ENCODE measurements around the gene RCAN2.

Gene RCAN2

DNA sequence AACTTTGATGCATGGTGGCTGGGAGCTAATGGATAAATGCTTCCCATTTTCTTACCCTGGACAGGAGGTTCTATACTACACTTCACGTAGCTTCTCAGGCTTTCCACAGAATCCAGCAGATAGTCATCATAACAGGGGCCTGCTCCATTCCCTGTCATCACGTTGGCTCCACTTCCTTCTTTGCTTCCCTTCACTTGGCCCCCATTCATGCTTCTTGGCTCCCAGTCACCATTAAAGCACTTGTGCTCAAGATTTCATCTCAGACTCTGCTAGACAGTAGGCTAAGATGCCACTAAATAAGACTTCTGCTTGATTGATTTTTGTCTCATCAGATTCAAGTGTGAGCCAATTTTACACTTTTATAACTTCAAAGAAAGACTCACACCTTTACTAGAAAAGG, 186.0 kb downstream of the RCAN2 start:
- no peaks in the 10 kb centered on the region for H3K4me1 ChIP-seq (ENCODE audit: control insufficient read depth, insufficient read depth, low read length, poor library complexity, severe bottlenecking)

GRCh38 chr6:46302816-46303215, 188.4 kb downstream of the RCAN2 start:
- no peaks in the 10 kb centered on the region for H3K4me1 ChIP-seq (ENCODE audit: control insufficient read depth, insufficient read depth, low read length, poor library complexity, severe bottlenecking)
- H3K36me3 ChIP-seq (ENCODE audit: control insufficient read depth, insufficient read depth, low read length), result no peaks in the 10 kb centered on the region
- no peaks in the 10 kb centered on the region for H3K9me3 ChIP-seq (ENCODE audit: control insufficient read depth, low read length)
- no peaks in the 10 kb centered on the region for H3K27me3 ChIP-seq (replicated peaks; ENCODE audit: control insufficient read depth, insufficient read depth, low read length, poor library complexity, severe bottlenecking)
- no peak overlapping the region for H3K4me3 ChIP-seq (ENCODE audit: insufficient read depth, low read depth, low read length, poor library complexity, severe bottlenecking)
- DNase-seq, result no peak
- H3K27ac ChIP-seq (ENCODE audit: insufficient read depth, low read length, poor library complexity, severe bottlenecking), result no peak overlapping the region

More for the DNA sequence above, 186.0 kb downstream of the RCAN2 start:
- H3K36me3 ChIP-seq (ENCODE audit: control insufficient read depth, insufficient read depth, low read length), result no peaks in the 10 kb centered on the region
- no peaks in the 10 kb centered on the region for H3K27me3 ChIP-seq (replicated peaks; ENCODE audit: control insufficient read depth, insufficient read depth, low read length, poor library complexity, severe bottlenecking)
- H3K9me3 ChIP-seq (ENCODE audit: control insufficient read depth, low read length), result no peaks in the 10 kb centered on the region
- no peak overlapping the region for H3K4me3 ChIP-seq (ENCODE audit: insufficient read depth, low read depth, low read length, poor library complexity, severe bottlenecking)
- H3K27ac ChIP-seq (ENCODE audit: insufficient read depth, low read length, poor library complexity, severe bottlenecking), result no peak overlapping the region
- no peak for DNase-seq

DNA sequence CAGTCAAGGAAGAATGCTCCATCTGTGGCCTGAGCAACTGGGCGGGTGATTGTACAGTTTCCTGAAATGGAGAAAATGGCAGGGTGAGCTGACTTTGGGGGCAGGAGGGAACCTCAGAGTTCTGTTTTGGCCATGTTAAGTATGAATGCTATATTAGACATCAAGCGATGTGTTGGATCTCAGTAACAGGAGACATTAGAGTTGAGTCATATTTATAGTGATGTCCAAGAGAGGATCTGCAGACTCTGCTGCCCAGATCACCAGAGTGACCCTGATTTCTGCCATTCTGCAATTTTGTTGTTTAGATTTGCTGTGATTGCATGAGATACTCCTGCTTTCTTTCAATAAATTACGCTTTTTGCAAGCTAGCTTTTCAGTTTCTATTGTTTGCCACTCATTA, 189.1 kb downstream of the RCAN2 start:
- no peaks in the 10 kb centered on the region for H3K4me1 ChIP-seq (ENCODE audit: control insufficient read depth, insufficient read depth, low read length, poor library complexity, severe bottlenecking)
- no peak for DNase-seq
- no peak overlapping the region for H3K4me3 ChIP-seq (ENCODE audit: insufficient read depth, low read depth, low read length, poor library complexity, severe bottlenecking)
- no peak overlapping the region for H3K27ac ChIP-seq (ENCODE audit: insufficient read depth, low read length, poor library complexity, severe bottlenecking)
- no peaks in the 10 kb centered on the region for H3K9me3 ChIP-seq (ENCODE audit: control insufficient read depth, low read length)
- H3K36me3 ChIP-seq (ENCODE audit: control insufficient read depth, insufficient read depth, low read length), result no peaks in the 10 kb centered on the region
- H3K27me3 ChIP-seq (replicated peaks; ENCODE audit: control insufficient read depth, insufficient read depth, low read length, poor library complexity, severe bottlenecking), result no peaks in the 10 kb centered on the region

GRCh38 chr6:46299253-46299652, 192.0 kb downstream of the RCAN2 start:
- Histone ChIP-seq H3K4me3 (ENCODE audit: insufficient read depth, low read depth, low read length, poor library complexity, severe bottlenecking) (no peak overlapping the region), H3K27me3 (replicated peaks; ENCODE audit: control insufficient read depth, insufficient read depth, low read length, poor library complexity, severe bottlenecking) (no peaks in the 10 kb centered on the region), H3K27ac (ENCODE audit: insufficient read depth, low read length, poor library complexity, severe bottlenecking) (no peak overlapping the region), H3K36me3 (ENCODE audit: control insufficient read depth, insufficient read depth, low read length) (no peaks in the 10 kb centered on the region), H3K4me1 (ENCODE audit: control insufficient read depth, insufficient read depth, low read length, poor library complexity, severe bottlenecking) (no peaks in the 10 kb centered on the region), H3K9me3 (ENCODE audit: control insufficient read depth, low read length) (no peaks in the 10 kb centered on the region)
- no peak for DNase-seq

- no peaks in the 10 kb centered on the region for H3K27me3 ChIP-seq (replicated peaks; ENCODE audit: control insufficient read depth, insufficient read depth, low read length, poor library complexity, severe bottlenecking)
- no peaks in the 10 kb centered on the region for H3K36me3 ChIP-seq (ENCODE audit: control insufficient read depth, insufficient read depth, low read length)
- no peaks in the 10 kb centered on the region for H3K9me3 ChIP-seq (ENCODE audit: control insufficient read depth, low read length)
- H3K27ac ChIP-seq (ENCODE audit: insufficient read depth, low read length, poor library complexity, severe bottlenecking), result no peak overlapping the region
- no peak for DNase-seq
- H3K4me1 ChIP-seq (ENCODE audit: control insufficient read depth, insufficient read depth, low read length, poor library complexity, severe bottlenecking), result no peaks in the 10 kb centered on the region
- H3K4me3 ChIP-seq (ENCODE audit: insufficient read depth, low read depth, low read length, poor library complexity, severe bottlenecking), result no peak overlapping the region
Observed at GRCh38 chr6:46296586-46296985, 194.7 kb downstream of the RCAN2 start.

DNA sequence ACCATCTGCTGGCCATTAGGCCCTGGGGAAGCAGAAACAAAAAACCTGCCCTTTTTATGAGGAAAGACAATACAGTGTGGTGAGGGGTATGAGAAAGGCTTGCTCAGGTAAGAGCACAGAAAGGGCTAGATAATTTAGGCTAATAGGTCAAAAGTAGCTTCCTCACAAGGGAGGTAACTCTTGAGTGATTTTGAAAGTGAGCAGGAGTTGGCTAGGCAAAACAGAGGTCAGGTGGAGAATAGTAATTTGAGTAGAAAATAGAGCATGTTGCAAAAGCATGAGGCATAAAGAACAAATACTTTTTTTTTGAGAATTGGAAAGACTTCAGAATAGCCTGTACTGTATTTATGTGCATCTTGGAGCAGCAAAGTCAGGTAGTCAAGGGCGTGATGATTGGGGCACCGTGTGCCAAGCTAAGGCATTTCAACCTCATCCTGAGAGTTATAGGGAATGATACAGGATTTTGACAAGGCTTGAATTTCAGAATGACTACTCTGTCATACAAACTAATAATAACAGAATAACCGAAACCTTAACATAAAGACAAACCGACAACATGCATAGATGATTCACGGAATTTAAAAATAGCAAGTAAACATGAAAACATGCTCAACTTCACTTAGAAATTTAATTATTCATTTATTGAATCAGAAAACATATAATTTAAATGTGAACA, 197.5 kb downstream of the RCAN2 start:
- no peak for DNase-seq
- Histone ChIP-seq H3K4me1 (ENCODE audit: control insufficient read depth, insufficient read depth, low read length, poor library complexity, severe bottlenecking) (no peaks in the 10 kb centered on the region), H3K27me3 (replicated peaks; ENCODE audit: control insufficient read depth, insufficient read depth, low read length, poor library complexity, severe bottlenecking) (peaks cover 4% of the 10 kb centered on the region), H3K4me3 (ENCODE audit: insufficient read depth, low read depth, low read length, poor library complexity, severe bottlenecking) (no peak overlapping the region), H3K36me3 (ENCODE audit: control insufficient read depth, insufficient read depth, low read length) (no peaks in the 10 kb centered on the region), H3K27ac (ENCODE audit: insufficient read depth, low read length, poor library complexity, severe bottlenecking) (no peak overlapping the region), H3K9me3 (ENCODE audit: control insufficient read depth, low read length) (no peaks in the 10 kb centered on the region)

- H3K4me1 ChIP-seq (ENCODE audit: control insufficient read depth, insufficient read depth, low read length, poor library complexity, severe bottlenecking), result no peaks in the 10 kb centered on the region
- no peak for DNase-seq
Observed at GRCh38 chr6:46291880-46292279, 199.4 kb downstream of the RCAN2 start.

DNA sequence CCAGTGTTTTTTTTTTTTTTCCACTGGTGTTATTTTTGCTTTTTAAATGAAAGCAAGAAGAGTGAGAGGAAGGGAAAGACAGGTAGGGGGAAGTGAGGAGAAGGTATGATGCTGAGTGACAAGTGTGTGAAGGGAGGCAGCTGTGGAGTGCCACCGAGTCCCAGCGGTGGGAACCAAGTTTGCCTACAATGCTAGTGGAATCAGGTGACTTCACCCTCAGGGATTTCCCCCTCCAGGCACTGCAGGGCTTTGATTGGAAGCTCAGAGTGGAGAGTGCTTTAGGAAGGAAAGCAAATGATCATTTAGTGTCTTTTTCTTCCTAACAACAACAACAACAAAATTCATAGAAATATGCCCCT, 200.0 kb downstream of the RCAN2 start:
- Histone ChIP-seq H3K27ac (ENCODE audit: insufficient read depth, low read length, poor library complexity, severe bottlenecking) (no peak overlapping the region), H3K9me3 (ENCODE audit: control insufficient read depth, low read length) (no peaks in the 10 kb centered on the region), H3K27me3 (replicated peaks; ENCODE audit: control insufficient read depth, insufficient read depth, low read length, poor library complexity, severe bottlenecking) (peaks cover 4% of the 10 kb centered on the region), H3K36me3 (ENCODE audit: control insufficient read depth, insufficient read depth, low read length) (no peaks in the 10 kb centered on the region), H3K4me3 (ENCODE audit: insufficient read depth, low read depth, low read length, poor library complexity, severe bottlenecking) (no peak overlapping the region), H3K4me1 (ENCODE audit: control insufficient read depth, insufficient read depth, low read length, poor library complexity, severe bottlenecking) (no peaks in the 10 kb centered on the region)
- no peak for DNase-seq

More at GRCh38 chr6:46291880-46292279, 199.4 kb downstream of the RCAN2 start:
- Histone ChIP-seq H3K27ac (ENCODE audit: insufficient read depth, low read length, poor library complexity, severe bottlenecking) (no peak overlapping the region), H3K4me3 (ENCODE audit: insufficient read depth, low read depth, low read length, poor library complexity, severe bottlenecking) (no peak overlapping the region), H3K9me3 (ENCODE audit: control insufficient read depth, low read length) (no peaks in the 10 kb centered on the region), H3K27me3 (replicated peaks; ENCODE audit: control insufficient read depth, insufficient read depth, low read length, poor library complexity, severe bottlenecking) (peaks cover 4% of the 10 kb centered on the region), H3K36me3 (ENCODE audit: control insufficient read depth, insufficient read depth, low read length) (no peaks in the 10 kb centered on the region)

GRCh38 chr6:46290421-46291274, 200.6 kb downstream of the RCAN2 start:
- peaks cover 4% of the 10 kb centered on the region for H3K27me3 ChIP-seq (replicated peaks; ENCODE audit: control insufficient read depth, insufficient read depth, low read length, poor library complexity, severe bottlenecking)
- no peak overlapping the region for H3K27ac ChIP-seq (ENCODE audit: insufficient read depth, low read length, poor library complexity, severe bottlenecking)
- H3K4me3 ChIP-seq (ENCODE audit: insufficient read depth, low read depth, low read length, poor library complexity, severe bottlenecking), result no peak overlapping the region
- DNase-seq, result no peak
- H3K36me3 ChIP-seq (ENCODE audit: control insufficient read depth, insufficient read depth, low read length), result no peaks in the 10 kb centered on the region
- H3K4me1 ChIP-seq (ENCODE audit: control insufficient read depth, insufficient read depth, low read length, poor library complexity, severe bottlenecking), result no peaks in the 10 kb centered on the region
- no peaks in the 10 kb centered on the region for H3K9me3 ChIP-seq (ENCODE audit: control insufficient read depth, low read length)

GRCh38 chr6:46289898-46290297, 201.4 kb downstream of the RCAN2 start:
- Histone ChIP-seq H3K27ac (ENCODE audit: insufficient read depth, low read length, poor library complexity, severe bottlenecking) (no peak overlapping the region), H3K36me3 (ENCODE audit: control insufficient read depth, insufficient read depth, low read length) (no peaks in the 10 kb centered on the region), H3K4me3 (ENCODE audit: insufficient read depth, low read depth, low read length, poor library complexity, severe bottlenecking) (no peak overlapping the region), H3K4me1 (ENCODE audit: control insufficient read depth, insufficient read depth, low read length, poor library complexity, severe bottlenecking) (no peaks in the 10 kb centered on the region), H3K27me3 (replicated peaks; ENCODE audit: control insufficient read depth, insufficient read depth, low read length, poor library complexity, severe bottlenecking) (peaks cover 4% of the 10 kb centered on the region), H3K9me3 (ENCODE audit: control insufficient read depth, low read length) (no peaks in the 10 kb centered on the region)
- DNase-seq, result no peak
